Heart right ventricle (tissue), 16 donors: Measurements from ENCODE around the gene NR5A1. TPM values are rescaled to one million over a fixed set of nuclear protein-coding genes. Genes with fewer than 3 reads are reported as not detected.

Experiments
- ATAC-seq, 8 donors: fragments of 200-7000 bp; cut with Tn5 transposase; one replicate each; pipeline ENCODE4 v1.9.1; 2020; ENCODE audit warnings: mild to moderate bottlenecking in 8 of 8, moderate library complexity in 8 of 8, moderate number of reproducible peaks in 1 of 8
- DNase-seq, 2 donors: peaks; one replicate each; pipeline ENCODE4 v3.0.0-alpha.2; 2020
- H3K27ac ChIP-seq, 10 donors: fragments of 200-600 bp; sonication (generic) in 2 of 10; one replicate each; pipeline versions ENCODE4 v1.5.0 to v1.8.0; 2020 to 2022; ENCODE audit warnings: mild to moderate bottlenecking in 3 of 10
- H3K27me3 ChIP-seq, 7 donors: fragments of 200-600 bp; one replicate each; pipeline ENCODE4 v1.8.0; 2021 to 2022; ENCODE audit warnings: mild to moderate bottlenecking in 2 of 7
- H3K36me3 ChIP-seq, 9 donors: fragments of 200-600 bp; sonication (generic) in 1 of 9; one replicate each; pipeline versions ENCODE4 v1.5.0 to v1.8.0; 2020 to 2022; ENCODE audit warnings: mild to moderate bottlenecking in 2 of 9
- H3K4me1 ChIP-seq, 9 donors: fragments of 200-600 bp; sonication (generic) in 1 of 9; one replicate each; pipeline versions ENCODE4 v1.5.0 to v1.8.0; 2020 to 2022; ENCODE audit warnings: mild to moderate bottlenecking in 4 of 9
- H3K4me3 ChIP-seq, 10 donors: fragments of 200-600 bp; sonication (generic) in 2 of 10; one replicate each; pipeline versions ENCODE4 v1.5.0 to v1.8.0; 2020 to 2022; ENCODE audit warnings: mild to moderate bottlenecking in 7 of 10, moderate library complexity in 2 of 10
- H3K9me3 ChIP-seq, 11 donors: fragments of 200-600 bp in 10 of 11; sonication (generic) in 2 of 11; one replicate each; pipeline versions ENCODE4 v1.5.0 to v1.8.0; 2013 to 2022; ENCODE audit warnings: mild to moderate bottlenecking in 2 of 11, control low read depth in 1 of 11, moderate library complexity in 1 of 11
- CTCF ChIP-seq, 9 donors: fragments of 200-600 bp; sonication (generic) in 2 of 9; IDR thresholded peaks; one replicate each; pipeline versions ENCODE4 v1.5.0 to v1.8.0; 2021 to 2022; ENCODE audit warnings: antibody characterized with exemption in 9 of 9, mild to moderate bottlenecking in 5 of 9, moderate library complexity in 1 of 9
- WGBS, 2 donors: extraction: QIAGEN DNeasy Blood & Tissue Kit; methylation state at CpG; one replicate each; pipeline ENCODE4 v1.1.7; 2013; ENCODE audit warnings: inconsistent platforms in 1 of 2; 5-methylcytosine and 5-hydroxymethylcytosine counted together
- intact Hi-C, 10 donors: fragments of 100-400 bp; cut with DNase I; formaldehyde crosslinking; loops; one replicate each; pipeline versions ENCODE4 v1.11.1 to v1.14.2; 2022
- polyA plus RNA-seq, 2 donors: library from polyadenylated mRNA; stranded (reverse); fragments of 200-250 nt; gene quantifications; one replicate each; pipeline ENCODE4 v1.2.3, GENCODE V29; 2013
- total RNA-seq, 10 donors: library from RNA; stranded (reverse); fragmentation: NEBNext Ultra II Directional in 3 of 10; extraction: Animal tissue kit (Norgen Biotek cat#: 25700) in 3 of 10; gene quantifications; one replicate each; pipeline versions ENCODE4 v1.2.1 to v1.2.4, GENCODE V29; 2021 to 2023
- donor health status: Arrhythmogenic right ventricular cardiomyopathy.
- donor health status: ischemic (EF 13 %, LVEDD 7.1; RV severe dilation, severe dysfunction).
- donor health status: healthy with polysubstance abuse.
- donor health status: DM: no; HTN: yes; CAD: no.
- donor health status: DM: no; HTN: no; CAD: no.
- donor health status: ischemic (EF 25% LVEDD 6.9; RV normal size, moderate dysfunction).
- donor health status: ischemic (EF 25% LVEDD 5.7; RV mildly dilated, moderate dysfunction).
- donor health status: healthy.
- donor health status: DM: yes; HTN: yes; CAD: no.
- donor health status: Ischemic cardiomyopathy.
- donor health status: ischemic (EF 35%, LVEDD 5.7; RV mildly dilated, moderate dysfunction).
- donor health status: nonischemic (EF 11% LVEDD 7.7; RV severe dilation, severe dysfunction).
- donor health status: DM: yes; HTN: yes; CAD: no.
- donor health status: PGD.
- donor health status: ischemic (EF 29% LVEDD 5.4; RV normal size, mild dysfunction).
- donor health status: nonischemic (EF 23%, LVEDD 6.1; RV moderate dilation, normal function).

Gene NR5A1
- total and polyA plus RNA-seq, 12 donors, result 0.01 to 0.15 TPM; not detected in 10

GRCh38 chr9:124500796-124501611 lies 6.2 kb downstream of the NR5A1 start:
- Histone ChIP-seq H3K36me3 (no peaks in the 10 kb centered on the region), H3K27me3 (peaks cover 23 to 85% (median 64%) of the 10 kb centered on the region in 7 donors), H3K4me1 (peaks cover 0 to 16% (median 7%) of the 10 kb centered on the region in 9 donors), H3K9me3 (no peaks in the 10 kb centered on the region), H3K4me3 (no peak overlapping the region), H3K27ac (no peak overlapping the region)
- TF ChIP-seq CTCF (IDR thresholded peaks at IDR 0.05), result no peak
- WGBS, 2 donors, result 58 to 60% methylated on average over 12 of the region's 12 CpGs
- intact Hi-C loops, result no loop called here
- DNase-seq, result no peak
- no peak for ATAC-seq

- intact Hi-C loops, result no loop called here
- TF ChIP-seq CTCF (IDR thresholded peaks at IDR 0.05), result no peak
- Histone ChIP-seq H3K27ac (no peak overlapping the region), H3K4me1 (peaks cover 0 to 16% (median 7%) of the 10 kb centered on the region in 9 donors), H3K36me3 (no peaks in the 10 kb centered on the region), H3K27me3 (peaks cover 18 to 77% (median 57%) of the 10 kb centered on the region in 7 donors), H3K9me3 (no peaks in the 10 kb centered on the region), H3K4me3 (no peak overlapping the region)
- WGBS, 2 donors, result 90 to 91% methylated on average over 38 to 40 of the region's 40 CpGs
- DNase-seq (no peak), ATAC-seq (no peak)
Observed at GRCh38 chr9:124500028-124500795, 7.0 kb downstream of the NR5A1 start.

DNA sequence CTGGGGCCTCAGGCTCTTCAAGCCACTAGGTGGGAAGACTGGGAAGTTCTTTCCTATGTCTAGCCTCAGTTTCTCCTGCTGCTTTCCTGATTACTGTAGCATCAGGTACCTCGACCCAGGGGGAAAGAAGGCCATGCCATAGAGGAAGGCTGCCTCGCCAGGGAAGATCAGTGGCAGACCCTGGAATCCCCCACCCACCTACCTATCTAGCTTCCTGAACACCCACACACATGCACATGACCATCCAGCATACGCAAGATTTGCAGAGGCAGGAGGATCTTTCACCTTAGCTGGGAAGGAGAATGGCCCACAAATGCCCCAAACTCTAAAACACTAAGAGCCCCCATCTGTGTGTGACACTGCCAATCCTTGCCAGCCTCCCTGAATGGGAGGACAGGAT lies 8.0 kb downstream of the NR5A1 start:
- DNase-seq (no peak), ATAC-seq (no peak)
- Histone ChIP-seq H3K4me1 (peaks cover 0 to 14% (median 5%) of the 10 kb centered on the region in 9 donors), H3K9me3 (no peaks in the 10 kb centered on the region), H3K4me3 (no peak overlapping the region), H3K27ac (no peak overlapping the region), H3K36me3 (no peaks in the 10 kb centered on the region), H3K27me3 (peaks cover 16 to 74% (median 56%) of the 10 kb centered on the region in 7 donors)
- 84 to 85% methylated on average over 3 of the region's 3 CpGs for WGBS, 2 donors
- intact Hi-C loops, result no loop called here
- no peak for TF ChIP-seq CTCF (IDR thresholded peaks at IDR 0.05)

GRCh38 chr9:124498499-124499146 lies 8.6 kb downstream of the NR5A1 start:
- Histone ChIP-seq H3K9me3 (no peaks in the 10 kb centered on the region), H3K27me3 (peaks cover 14 to 68% (median 50%) of the 10 kb centered on the region in 7 donors), H3K4me1 (peaks cover 0 to 8% (median 3%) of the 10 kb centered on the region in 9 donors), H3K4me3 (no peak overlapping the region), H3K27ac (no peak overlapping the region), H3K36me3 (no peaks in the 10 kb centered on the region)
- no peak for TF ChIP-seq CTCF (IDR thresholded peaks at IDR 0.05)
- WGBS, 2 donors, result 78 to 80% methylated on average over 15 of the region's 15 CpGs
- DNase-seq (no peak), ATAC-seq (no peak)
- intact Hi-C loops, result no loop called here
